ENCODE measurements around the gene IPO4. TPM values are rescaled to one million over a fixed set of nuclear protein-coding genes. Genes with fewer than 3 reads are reported as not detected.
A peak's percentile ranks its signal among the peaks of the same experiment; 100 is the strongest.

Gene IPO4
- total RNA-seq, 1 experiment from 2014 or later = 82.6 TPM

- peaks cover 21% of the 10 kb centered on the region for H3K4me1 Mint-ChIP-seq (ENCODE audit: low read depth, unreplicated experiment)
- no TSS peak for BruUV-seq (replicated peaks)
- H3K9me3 Mint-ChIP-seq (ENCODE audit: low read depth, unreplicated experiment) = no peaks in the 10 kb centered on the region
- intact Hi-C loops (cut with micrococcal nuclease; ENCODE audit: unreplicated experiment) = no loop called here
- peaks cover 47% of the 10 kb centered on the region for H3K36me3 Mint-ChIP-seq (ENCODE audit: insufficient read depth, unreplicated experiment)
- CTCF ChIA-PET = no interaction called here
- no peak overlapping the region for H3K27ac Mint-ChIP-seq (ENCODE audit: unreplicated experiment)
- H3K4me3 Mint-ChIP-seq (ENCODE audit: low read depth, unreplicated experiment) = no peak overlapping the region
- H3K27me3 Mint-ChIP-seq (ENCODE audit: unreplicated experiment) = no peaks in the 10 kb centered on the region
- DNase-seq = no peak
- TF ChIP-seq CTCF (IDR thresholded peaks at IDR 0.05; ENCODE audit: unreplicated experiment) = no peak
Observed at GRCh38 chr14:24150567-24150966, 38.0 kb downstream of the IPO4 start.

- no peak for TF ChIP-seq CTCF (IDR thresholded peaks at IDR 0.05; ENCODE audit: unreplicated experiment)
- H3K9me3 Mint-ChIP-seq (ENCODE audit: low read depth, unreplicated experiment) = no peaks in the 10 kb centered on the region
- H3K4me3 Mint-ChIP-seq (ENCODE audit: low read depth, unreplicated experiment) = no peak overlapping the region
- intact Hi-C loops (cut with micrococcal nuclease; ENCODE audit: unreplicated experiment) = no loop called here
- H3K27me3 Mint-ChIP-seq (ENCODE audit: unreplicated experiment) = no peaks in the 10 kb centered on the region
- CTCF ChIA-PET = no interaction called here
- no peak overlapping the region for H3K27ac Mint-ChIP-seq (ENCODE audit: unreplicated experiment)
- peaks cover 26% of the 10 kb centered on the region for H3K4me1 Mint-ChIP-seq (ENCODE audit: low read depth, unreplicated experiment)
- BruUV-seq (replicated peaks) = no TSS peak
- H3K36me3 Mint-ChIP-seq (ENCODE audit: insufficient read depth, unreplicated experiment) = peaks cover 49% of the 10 kb centered on the region
- DNase-seq = no peak
Observed at GRCh38 chr14:24150061-24150460, 38.6 kb downstream of the IPO4 start.

GRCh38 chr14:24149302-24149969 is 39.2 kb downstream of the IPO4 start:
- peaks cover 51% of the 10 kb centered on the region for H3K36me3 Mint-ChIP-seq (ENCODE audit: insufficient read depth, unreplicated experiment)
- H3K4me1 Mint-ChIP-seq (ENCODE audit: low read depth, unreplicated experiment) = peaks cover 29% of the 10 kb centered on the region
- H3K27ac Mint-ChIP-seq (ENCODE audit: unreplicated experiment) = no peak overlapping the region
- H3K9me3 Mint-ChIP-seq (ENCODE audit: low read depth, unreplicated experiment) = no peaks in the 10 kb centered on the region
- TF ChIP-seq CTCF (IDR thresholded peaks at IDR 0.05; ENCODE audit: unreplicated experiment) = no peak
- BruUV-seq (replicated peaks) = no TSS peak
- CTCF ChIA-PET = no interaction called here
- intact Hi-C loops (cut with micrococcal nuclease; ENCODE audit: unreplicated experiment) = no loop called here
- H3K4me3 Mint-ChIP-seq (ENCODE audit: low read depth, unreplicated experiment) = no peak overlapping the region
- no peaks in the 10 kb centered on the region for H3K27me3 Mint-ChIP-seq (ENCODE audit: unreplicated experiment)
- DNase-seq = no peak

- no peak for DNase-seq
- Mint-ChIP-seq H3K27ac (ENCODE audit: unreplicated experiment) (no peak overlapping the region), H3K36me3 (ENCODE audit: insufficient read depth, unreplicated experiment) (peaks cover 51% of the 10 kb centered on the region), H3K4me3 (ENCODE audit: low read depth, unreplicated experiment) (peak overlapping the region; percentile 89), H3K9me3 (ENCODE audit: low read depth, unreplicated experiment) (no peaks in the 10 kb centered on the region), H3K27me3 (ENCODE audit: unreplicated experiment) (no peaks in the 10 kb centered on the region), H3K4me1 (ENCODE audit: low read depth, unreplicated experiment) (peaks cover 35% of the 10 kb centered on the region)
- no peak for TF ChIP-seq CTCF (IDR thresholded peaks at IDR 0.05; ENCODE audit: unreplicated experiment)
- intact Hi-C loops (cut with micrococcal nuclease; ENCODE audit: unreplicated experiment) = loop anchor here (2.0 kb wide), 1 partner anchor 13 kb away; the partner anchor contains the start of gene IRF9
- CTCF ChIA-PET = interaction anchor here (1.1 to 2.9 kb wide), 4 partner anchors 12 to 48 kb away, joined by 3 to 24 read pairs (median 10); partner anchors contain the start of genes DCAF11, IRF9, NRL and TM9SF1
- BruUV-seq (replicated peaks) = TSS peak; percentile 58
Observed at GRCh38 chr14:24147761-24148428, 40.7 kb downstream of the IPO4 start.

Data from Calu3 (cell line).